Measurements from ENCODE around the gene CEP250.

DNA sequence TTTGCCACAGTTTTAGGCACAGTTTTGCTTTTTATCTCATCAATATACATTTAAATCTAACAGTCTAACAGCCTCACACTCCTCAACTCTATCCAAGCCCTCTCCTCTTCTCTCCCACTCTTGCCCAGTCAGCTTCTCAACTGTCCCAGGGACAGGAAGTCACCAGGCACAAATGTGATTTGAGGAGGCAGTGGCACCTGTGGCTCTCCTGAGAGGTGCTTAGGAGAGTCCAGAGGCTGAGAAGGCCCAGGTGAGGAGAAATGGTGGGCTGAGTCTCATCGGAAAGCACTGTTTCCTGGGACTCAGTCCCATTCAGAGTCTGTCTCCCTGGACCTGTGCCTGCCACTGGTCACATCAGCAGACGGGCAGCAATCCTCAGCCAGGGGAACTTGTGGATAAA is 22.1 kb upstream of the CEP250 start:
- TF ChIP-seq, protein P1, sequence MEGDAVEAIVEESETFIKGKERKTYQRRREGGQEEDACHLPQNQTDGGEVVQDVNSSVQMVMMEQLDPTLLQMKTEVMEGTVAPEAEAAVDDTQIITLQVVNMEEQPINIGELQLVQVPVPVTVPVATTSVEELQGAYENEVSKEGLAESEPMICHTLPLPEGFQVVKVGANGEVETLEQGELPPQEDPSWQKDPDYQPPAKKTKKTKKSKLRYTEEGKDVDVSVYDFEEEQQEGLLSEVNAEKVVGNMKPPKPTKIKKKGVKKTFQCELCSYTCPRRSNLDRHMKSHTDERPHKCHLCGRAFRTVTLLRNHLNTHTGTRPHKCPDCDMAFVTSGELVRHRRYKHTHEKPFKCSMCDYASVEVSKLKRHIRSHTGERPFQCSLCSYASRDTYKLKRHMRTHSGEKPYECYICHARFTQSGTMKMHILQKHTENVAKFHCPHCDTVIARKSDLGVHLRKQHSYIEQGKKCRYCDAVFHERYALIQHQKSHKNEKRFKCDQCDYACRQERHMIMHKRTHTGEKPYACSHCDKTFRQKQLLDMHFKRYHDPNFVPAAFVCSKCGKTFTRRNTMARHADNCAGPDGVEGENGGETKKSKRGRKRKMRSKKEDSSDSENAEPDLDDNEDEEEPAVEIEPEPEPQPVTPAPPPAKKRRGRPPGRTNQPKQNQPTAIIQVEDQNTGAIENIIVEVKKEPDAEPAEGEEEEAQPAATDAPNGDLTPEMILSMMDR (conservative IDR thresholded peaks at IDR 0.05; ENCODE audit: low read length), result no peak
- no peak for TF ChIP-seq EZH2phosphoT487 (IDR thresholded peaks at IDR 0.05; ENCODE audit: borderline replicate concordance, low read depth, low read length)

Data from OCI-LY7 (cell line).